GM06990 (cell line): ENCODE measurements around the gene BAZ2A.
"Not testable (repeated sequence)": the region's sequence is repeated elsewhere in the genome, so short reads cannot be mapped to it uniquely, and the experiment has no call there.

ENCODE experiments used
- DNase-seq: peaks from one replicate; pipeline ENCODE4 v3.0.0-alpha.2; 2011; ENCODE audit not compliant: insufficient read length; ENCODE audit errors: extremely low read depth
- H3K27me3 ChIP-seq: replicated peaks from 2 replicates; pipeline ENCODE4 v1.6.0; 2011; ENCODE audit warnings: low read length; ENCODE audit not compliant: control insufficient read depth, insufficient read depth
- H3K36me3 ChIP-seq: 2 replicates; pipeline ENCODE4 v1.5.1; 2011; ENCODE audit warnings: low read length; ENCODE audit not compliant: control insufficient read depth, insufficient read depth
- H3K4me3 ChIP-seq: replicated peaks from 2 replicates; pipeline ENCODE4 v1.5.1; 2011; ENCODE audit warnings: low read depth, mild to moderate bottlenecking, control low read depth, low read length
- CTCF ChIP-seq: IDR thresholded peaks from 2 replicates; pipeline ENCODE4 v1.5.1; 2011; ENCODE audit warnings: low read length, control low read depth, mild to moderate bottlenecking, inconsistent platforms; ENCODE audit not compliant: insufficient read depth, poor library complexity, severe bottlenecking

BAZ2A gene

DNA sequence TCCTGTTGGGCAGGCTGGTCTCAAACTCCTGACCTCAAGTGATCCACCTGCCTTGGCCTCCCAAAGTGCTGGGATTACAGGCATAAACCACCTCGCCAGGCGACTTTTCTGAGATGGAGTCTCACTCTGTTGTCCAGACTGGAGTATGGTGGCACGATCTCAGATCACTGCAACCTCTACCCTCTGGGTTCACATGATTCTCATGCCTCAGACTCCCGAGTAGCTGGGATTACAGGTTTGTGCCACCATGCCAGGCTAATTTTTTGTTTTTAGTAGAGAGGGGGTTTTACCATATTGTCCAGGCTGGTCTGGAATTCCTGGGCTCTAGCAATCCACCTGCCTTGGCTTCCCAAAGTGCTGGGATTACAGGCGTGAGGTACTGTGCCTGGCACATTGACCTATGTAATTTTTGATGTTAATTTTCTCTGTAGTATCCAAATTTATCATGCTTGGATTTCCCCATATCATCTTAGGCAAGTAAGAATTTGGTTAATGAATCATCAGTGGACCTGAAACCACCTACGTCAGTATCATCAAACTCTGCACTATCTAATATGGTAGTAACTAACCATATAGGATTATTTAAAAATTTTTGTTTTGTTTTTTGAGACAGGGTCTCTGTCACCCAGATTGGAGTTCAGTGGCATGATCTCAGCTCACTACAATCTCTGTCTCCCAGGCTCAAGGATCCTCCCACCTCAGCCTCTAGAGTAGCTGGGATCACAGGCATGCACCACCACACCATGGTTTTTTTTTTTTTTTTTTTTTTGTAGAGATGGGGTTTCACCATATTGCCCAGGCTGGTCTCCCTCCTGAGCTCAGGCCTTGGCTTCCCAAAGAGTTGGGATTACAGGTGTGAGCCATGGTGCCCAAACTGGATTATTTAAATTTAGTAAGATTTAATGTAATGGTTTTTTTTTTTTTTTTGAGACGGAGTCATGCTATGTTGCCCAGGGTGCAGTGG lies 27.6 kb upstream of the BAZ2A start:
- Histone ChIP-seq H3K4me3 (no peak overlapping the region), H3K36me3 (no peaks in the 10 kb centered on the region; the same call in 1 of the 2 replicates), H3K27me3 (no peaks in the 10 kb centered on the region)
- TF ChIP-seq CTCF = no peak
- DNase-seq = peak; percentile 48

DNA sequence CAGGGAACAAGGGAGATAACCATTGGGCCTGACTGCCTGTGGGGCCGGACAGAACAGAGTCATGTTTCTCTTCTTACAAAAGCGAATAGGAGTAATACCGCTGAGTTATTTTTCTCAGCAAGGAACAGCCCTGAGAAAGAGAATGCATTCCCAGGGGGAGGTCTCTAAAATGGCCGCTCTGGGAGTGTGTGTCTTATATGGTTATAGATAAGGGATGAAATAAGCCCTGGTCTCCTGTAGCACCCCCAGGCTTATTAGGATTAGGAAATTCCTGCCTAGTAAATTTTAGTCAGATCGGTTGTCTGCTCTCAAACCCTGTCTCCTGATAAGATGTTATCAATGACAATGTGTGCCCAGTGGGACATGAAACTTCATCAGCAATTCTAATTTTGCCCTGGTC lies 23.7 kb upstream of the BAZ2A start:
- not testable (repeated sequence) for H3K27me3 ChIP-seq

DNA sequence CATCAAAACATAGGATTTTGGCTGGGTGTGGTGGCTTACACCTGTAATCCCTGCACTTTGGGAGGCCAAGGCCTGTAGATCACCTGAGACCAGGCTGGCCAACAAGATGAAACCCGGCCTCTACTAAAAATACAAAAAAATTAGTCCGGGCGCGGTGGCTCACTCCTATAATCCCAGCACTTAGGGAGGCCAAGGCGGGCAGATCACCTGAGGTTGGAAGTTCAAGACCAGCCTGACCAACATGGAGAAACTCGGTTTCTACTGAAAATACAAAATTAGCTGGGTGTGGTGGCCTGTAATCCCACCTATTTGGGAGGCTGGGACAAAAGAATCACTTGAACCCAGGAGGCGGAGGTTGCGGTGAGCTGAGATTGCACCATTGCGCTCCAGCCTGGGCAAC lies 17.9 kb upstream of the BAZ2A start:
- H3K36me3 ChIP-seq, DNase-seq, H3K27me3 ChIP-seq, H3K4me3 ChIP-seq: not testable (repeated sequence)

More for the DNA sequence above, 23.7 kb upstream of the BAZ2A start:
- not testable (repeated sequence) for H3K36me3 ChIP-seq, H3K4me3 ChIP-seq, DNase-seq

DNA sequence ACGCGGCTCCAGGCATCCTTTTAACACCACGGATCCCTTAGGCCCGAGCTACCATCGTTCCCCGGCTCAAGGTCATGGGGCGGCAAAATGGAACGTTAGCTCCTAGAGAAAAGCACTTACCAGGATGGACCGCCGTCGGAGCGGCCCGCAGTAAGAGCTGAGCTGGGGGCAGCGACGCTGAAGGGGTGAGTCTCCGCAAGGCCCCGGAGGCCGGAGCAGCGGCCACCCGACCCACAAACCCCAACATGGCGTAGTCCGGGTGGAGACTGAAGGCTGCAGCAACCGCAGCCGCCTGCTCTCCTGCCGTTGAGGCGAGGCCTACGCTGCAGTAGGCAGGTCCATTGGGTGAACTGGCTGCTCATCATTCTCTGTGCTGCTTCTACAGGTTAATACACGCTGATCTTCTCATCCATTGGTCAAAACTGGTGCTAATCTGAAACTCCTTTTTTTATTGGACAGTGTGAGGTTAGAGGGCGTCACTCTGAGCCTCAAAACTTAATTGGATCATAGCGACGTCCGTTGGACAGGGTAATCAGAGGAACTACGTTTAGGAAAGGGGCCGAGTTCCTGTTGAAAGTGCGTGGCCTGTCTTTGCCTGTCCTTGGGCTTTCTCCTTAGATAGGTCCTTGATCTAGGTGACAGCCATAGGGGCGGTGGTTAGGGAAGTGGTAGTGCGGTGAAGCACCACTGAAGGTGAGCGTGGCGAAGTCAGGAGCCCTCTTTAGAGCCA lies 15.8 kb upstream of the BAZ2A start, which contains the start of gene ATP5F1B:
ATP5F1B (minus strand) TSS at position 268 of the 730 bp plus-strand sequence; CDS start at position 247, 21 bp downstream.
- Histone ChIP-seq H3K27me3 (no peaks in the 10 kb centered on the region), H3K36me3 (peaks cover 8% of the 10 kb centered on the region), H3K4me3 (peak within 1 kb of the TSS; percentile 98)
- DNase-seq = peak; percentile 90
- no peak for TF ChIP-seq CTCF

DNA sequence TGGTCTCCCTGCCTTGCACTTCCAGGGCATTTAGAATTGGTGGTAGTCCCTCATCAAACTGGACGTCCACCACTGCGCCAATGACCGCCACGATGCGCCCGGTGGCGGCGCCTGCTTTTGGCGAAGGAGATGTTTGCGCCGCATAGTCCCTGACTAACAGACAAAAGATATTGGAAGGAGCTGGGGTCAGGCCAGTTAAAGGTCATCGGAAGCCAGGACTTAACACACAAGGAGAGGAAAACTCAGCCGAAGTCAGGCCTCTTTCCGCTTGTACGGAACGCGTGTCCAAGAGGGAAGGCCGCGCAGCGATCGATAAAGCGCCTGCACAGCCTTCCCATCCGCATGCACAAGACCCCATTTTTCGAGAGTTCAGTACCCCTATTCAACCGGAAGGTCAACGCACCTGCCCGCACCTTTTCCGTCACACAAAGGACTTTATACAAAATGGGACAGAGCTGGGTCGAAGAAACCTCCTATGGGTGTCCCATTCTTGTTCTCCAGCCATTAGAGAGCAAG lies 15.1 kb upstream of the BAZ2A start:
- peak; percentile 29 for DNase-seq
- peak overlapping the region; percentile 98 for H3K4me3 ChIP-seq
- peaks cover 9% of the 10 kb centered on the region for H3K36me3 ChIP-seq
- no peak for TF ChIP-seq CTCF
- no peaks in the 10 kb centered on the region for H3K27me3 ChIP-seq

- no peaks in the 10 kb centered on the region for H3K27me3 ChIP-seq
- H3K4me3 ChIP-seq = peak overlapping the region; percentile 98
- no peak for DNase-seq
- no peak for TF ChIP-seq CTCF
- peaks cover 14% of the 10 kb centered on the region for H3K36me3 ChIP-seq
These were observed 14.5 kb upstream of the BAZ2A start for GRCh38 chr12:56644654-56645053.
